K562 (cell line): ENCODE results near the gene ZDHHC5. TPM values are rescaled to one million over a fixed set of nuclear protein-coding genes. Genes with fewer than 3 reads are reported as not detected.

Experiments
- BCOR ChIP-seq: fragments of 450-650 bp; IDR thresholded peaks from 2 replicates; pipeline ENCODE4 v1.6.1; 2016
- CHD1 ChIP-seq: fragments of 200-600 bp; sonication (generic); IDR thresholded peaks from one replicate; pipeline ENCODE4 v1.6.1; 2012; ENCODE audit warnings: mild to moderate bottlenecking, moderate library complexity, low read length, inconsistent platforms
- CSDE1 ChIP-seq, 2 experiments: fragments of 450-650 bp; IDR thresholded peaks; 2 replicates each; pipeline ENCODE4 v1.6.1; 2016; ENCODE audit warnings: mild to moderate bottlenecking in 1 of 2
- GABPA ChIP-seq: fragments of 200-800 bp; sonication (Bioruptor generic); conservative IDR thresholded peaks from 2 replicates; pipeline ENCODE4 v1.6.1; 2016; ENCODE audit warnings: low read depth, missing genetic modification characterization, missing compliant biosample characterization
- KAT2B ChIP-seq: IDR thresholded peaks from one replicate; pipeline ENCODE4 v1.6.1; 2012; ENCODE audit warnings: low read depth, mild to moderate bottlenecking, control low read depth, inconsistent platforms, low read length, moderate library complexity
- MAFK ChIP-seq: IDR thresholded peaks from 2 replicates; pipeline ENCODE4 v1.6.1; 2011; ENCODE audit warnings: low read length, improper control_type of control experiment
- PHF20 ChIP-seq: fragments of 450-650 bp; IDR thresholded peaks from 2 replicates; pipeline ENCODE4 v1.6.1; 2018; ENCODE audit not compliant: partially characterized antibody
- POLR2B ChIP-seq: fragments of 450-650 bp; IDR thresholded peaks from 2 replicates; pipeline ENCODE4 v1.6.1; 2018; ENCODE audit warnings: low read depth; ENCODE audit not compliant: partially characterized antibody
- SIRT6 ChIP-seq: IDR thresholded peaks from one replicate; pipeline ENCODE4 v1.6.1; 2012; ENCODE audit warnings: low read depth, mild to moderate bottlenecking, control low read depth, inconsistent platforms, low read length, moderate library complexity
- SOX6 ChIP-seq: fragments of 450-650 bp; IDR thresholded peaks from 2 replicates; pipeline ENCODE4 v1.6.1; 2014; ENCODE audit warnings: mild to moderate bottlenecking
- VEZF1 ChIP-seq: fragments of 200-800 bp; sonication (Bioruptor generic); IDR thresholded peaks from 2 replicates; pipeline ENCODE4 v1.6.1; 2017; ENCODE audit warnings: missing genetic modification characterization, missing compliant biosample characterization
- ZNF124 ChIP-seq: sonication (generic); formaldehyde crosslinking; IDR thresholded peaks from 2 replicates; pipeline ENCODE4 v1.8.1; 2022; ENCODE audit warnings: missing genetic modification reagents
- ZNF445 ChIP-seq: fragments of 250-450 bp; sonication (Bioruptor Pico); IDR thresholded peaks from 2 replicates; pipeline ENCODE4 v1.4.0; 2020; ENCODE audit warnings: low read depth, mild to moderate bottlenecking, moderate library complexity
- polyA plus RNA-seq, 8 experiments: library from polyadenylated mRNA; depleted of rRNA in 4 of 8; stranded (reverse) in 5 of 8; unstranded in 3 of 8; fragments of >200 nt; fragmentation: Nextera tagmentation in 2 of 8; fragmentation: Illumina TruSeq in 1 of 8; extraction: Ambion mirVana in 2 of 8; extraction: Trizol in 1 of 8; gene quantifications; 2 replicates each; pipeline versions ENCODE4 v1.2.1 to v1.2.3, GENCODE V29; 2011 to 2014; ENCODE audit warnings: inconsistent platforms in 1 of 8, missing spikeins in 1 of 8
- total RNA-seq, 7 experiments: library from RNA; depleted of rRNA in 6 of 7; stranded (reverse); fragments of >200 nt in 6 of 7; fragmentation: Illumina TruSeq in 2 of 7; extraction: Trizol in 2 of 7; gene quantifications; 2 replicates each; pipeline versions ENCODE4 v1.2.1 to v1.2.3, GENCODE V29; 2011 to 2021; ENCODE audit warnings: low replicate concordance in 1 of 7
- TF ChIP-seq, protein P1 (sequence below): fragments of 450-650 bp; IDR thresholded peaks from 2 replicates; pipeline ENCODE4 v1.7.1; 2018; ENCODE audit warnings: mild to moderate bottlenecking, low read depth; ENCODE audit not compliant: partially characterized antibody
- TF ChIP-seq, protein P2 (sequence below): fragments of 450-650 bp; formaldehyde crosslinking; IDR thresholded peaks from 2 replicates; pipeline ENCODE4 v1.4.0; 2020; ENCODE audit warnings: mild to moderate bottlenecking, moderate library complexity
- TF ChIP-seq, protein P3 (sequence below): fragments of 250-450 bp; sonication (Bioruptor Pico); IDR thresholded peaks from 2 replicates; pipeline ENCODE4 v1.5.0; 2021; ENCODE audit warnings: mild to moderate bottlenecking, borderline replicate concordance
- TF ChIP-seq, protein P4 (sequence below), 2 experiments: fragments of 450-650 bp in 1 of 2; sonication (generic) in 1 of 2; formaldehyde crosslinking in 1 of 2; IDR thresholded peaks in 1 of 2; conservative IDR thresholded peaks in 1 of 2; 2 replicates each; pipeline versions ENCODE4 v1.6.1 to v1.8.1; 2016 to 2023; ENCODE audit warnings: mild to moderate bottlenecking in 2 of 2, moderate library complexity in 2 of 2, inconsistent platforms in 1 of 2, missing genetic modification reagents in 1 of 2

The ZDHHC5 gene
- total and polyA plus RNA-seq, 9 of the 15 experiments (the other 6 are each of a cell fraction or from before 2014, with no cell fraction given), result 3.8 to 64.2 (median 35.9) TPM

DNA sequence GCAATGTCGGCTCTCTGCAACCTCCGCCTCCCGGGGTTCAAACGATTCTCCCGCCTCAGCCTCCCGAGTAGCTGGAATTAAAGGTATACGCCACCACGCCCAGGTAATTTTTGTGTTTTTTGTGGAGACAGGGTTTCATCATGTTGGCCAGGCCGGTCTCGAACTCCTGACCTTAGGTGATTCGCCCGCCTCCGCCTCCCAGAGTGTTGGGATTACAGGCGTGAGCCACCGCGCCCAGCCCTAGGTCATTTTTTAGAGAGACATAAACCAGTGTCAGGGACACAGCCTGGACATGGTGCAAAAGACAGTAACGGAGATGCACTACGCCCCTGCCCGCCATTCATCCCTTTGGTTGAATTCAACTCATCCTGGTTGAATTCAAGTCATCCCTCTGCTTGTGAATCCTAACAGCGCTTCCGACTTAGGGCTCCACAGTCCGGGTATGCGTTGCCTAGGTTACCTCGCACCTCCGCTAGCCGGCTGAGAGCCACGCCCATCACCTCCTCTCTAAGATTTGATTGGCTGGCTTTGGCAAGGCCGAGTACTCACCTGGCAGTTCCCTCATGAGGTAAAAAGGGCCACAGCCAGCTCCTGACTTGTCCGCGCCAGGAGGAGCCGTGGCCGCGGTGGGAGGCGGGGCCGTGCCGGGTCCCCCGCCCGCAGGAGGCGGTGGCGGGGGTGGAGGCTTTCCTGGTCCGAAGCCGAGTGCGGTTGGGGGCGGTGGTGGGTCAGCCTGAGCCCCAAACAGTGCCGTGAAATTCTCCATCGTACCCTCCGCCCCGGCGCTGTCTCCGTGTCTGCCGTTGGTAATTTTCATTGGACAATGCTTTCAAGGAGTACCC, 43.7 kb downstream of the ZDHHC5 start, which contains the start of gene MED19 (continued):
- no peak for TF ChIP-seq PHF20
- TF ChIP-seq, protein P1, sequence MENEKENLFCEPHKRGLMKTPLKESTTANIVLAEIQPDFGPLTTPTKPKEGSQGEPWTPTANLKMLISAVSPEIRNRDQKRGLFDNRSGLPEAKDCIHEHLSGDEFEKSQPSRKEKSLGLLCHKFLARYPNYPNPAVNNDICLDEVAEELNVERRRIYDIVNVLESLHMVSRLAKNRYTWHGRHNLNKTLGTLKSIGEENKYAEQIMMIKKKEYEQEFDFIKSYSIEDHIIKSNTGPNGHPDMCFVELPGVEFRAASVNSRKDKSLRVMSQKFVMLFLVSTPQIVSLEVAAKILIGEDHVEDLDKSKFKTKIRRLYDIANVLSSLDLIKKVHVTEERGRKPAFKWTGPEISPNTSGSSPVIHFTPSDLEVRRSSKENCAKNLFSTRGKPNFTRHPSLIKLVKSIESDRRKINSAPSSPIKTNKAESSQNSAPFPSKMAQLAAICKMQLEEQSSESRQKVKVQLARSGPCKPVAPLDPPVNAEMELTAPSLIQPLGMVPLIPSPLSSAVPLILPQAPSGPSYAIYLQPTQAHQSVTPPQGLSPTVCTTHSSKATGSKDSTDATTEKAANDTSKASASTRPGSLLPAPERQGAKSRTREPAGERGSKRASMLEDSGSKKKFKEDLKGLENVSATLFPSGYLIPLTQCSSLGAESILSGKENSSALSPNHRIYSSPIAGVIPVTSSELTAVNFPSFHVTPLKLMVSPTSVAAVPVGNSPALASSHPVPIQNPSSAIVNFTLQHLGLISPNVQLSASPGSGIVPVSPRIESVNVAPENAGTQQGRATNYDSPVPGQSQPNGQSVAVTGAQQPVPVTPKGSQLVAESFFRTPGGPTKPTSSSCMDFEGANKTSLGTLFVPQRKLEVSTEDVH, result no peak
- TF ChIP-seq POLR2B, result peak; percentile 24
- peak; percentile 40; the same call in 1 of the 2 replicates for TF ChIP-seq SOX6
- peak in 1 of 2 experiments; percentile 72; a peak in 2 of 4 replicates for TF ChIP-seq CSDE1 (IDR thresholded peaks at IDR 0.05)
- no peak for TF ChIP-seq MAFK
- TF ChIP-seq SIRT6, result no peak
- no peak for TF ChIP-seq ZNF124 (CRISPR knock-in tag)
- no peak for TF ChIP-seq KAT2B
- TF ChIP-seq CHD1, result no peak
- TF ChIP-seq, protein P2, sequence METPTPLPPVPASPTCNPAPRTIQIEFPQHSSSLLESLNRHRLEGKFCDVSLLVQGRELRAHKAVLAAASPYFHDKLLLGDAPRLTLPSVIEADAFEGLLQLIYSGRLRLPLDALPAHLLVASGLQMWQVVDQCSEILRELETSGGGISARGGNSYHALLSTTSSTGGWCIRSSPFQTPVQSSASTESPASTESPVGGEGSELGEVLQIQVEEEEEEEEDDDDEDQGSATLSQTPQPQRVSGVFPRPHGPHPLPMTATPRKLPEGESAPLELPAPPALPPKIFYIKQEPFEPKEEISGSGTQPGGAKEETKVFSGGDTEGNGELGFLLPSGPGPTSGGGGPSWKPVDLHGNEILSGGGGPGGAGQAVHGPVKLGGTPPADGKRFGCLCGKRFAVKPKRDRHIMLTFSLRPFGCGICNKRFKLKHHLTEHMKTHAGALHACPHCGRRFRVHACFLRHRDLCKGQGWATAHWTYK (CRISPR knock-in tag), result no peak
- peak; percentile 51; the same call in 1 of the 2 replicates for TF ChIP-seq BCOR
- 0 out of 2 replicates have a peak, but pooled peaks have one; percentile 83 for TF ChIP-seq GABPA
- TF ChIP-seq ZNF445 (CRISPR knock-in tag), result no peak
- TF ChIP-seq, protein P3, sequence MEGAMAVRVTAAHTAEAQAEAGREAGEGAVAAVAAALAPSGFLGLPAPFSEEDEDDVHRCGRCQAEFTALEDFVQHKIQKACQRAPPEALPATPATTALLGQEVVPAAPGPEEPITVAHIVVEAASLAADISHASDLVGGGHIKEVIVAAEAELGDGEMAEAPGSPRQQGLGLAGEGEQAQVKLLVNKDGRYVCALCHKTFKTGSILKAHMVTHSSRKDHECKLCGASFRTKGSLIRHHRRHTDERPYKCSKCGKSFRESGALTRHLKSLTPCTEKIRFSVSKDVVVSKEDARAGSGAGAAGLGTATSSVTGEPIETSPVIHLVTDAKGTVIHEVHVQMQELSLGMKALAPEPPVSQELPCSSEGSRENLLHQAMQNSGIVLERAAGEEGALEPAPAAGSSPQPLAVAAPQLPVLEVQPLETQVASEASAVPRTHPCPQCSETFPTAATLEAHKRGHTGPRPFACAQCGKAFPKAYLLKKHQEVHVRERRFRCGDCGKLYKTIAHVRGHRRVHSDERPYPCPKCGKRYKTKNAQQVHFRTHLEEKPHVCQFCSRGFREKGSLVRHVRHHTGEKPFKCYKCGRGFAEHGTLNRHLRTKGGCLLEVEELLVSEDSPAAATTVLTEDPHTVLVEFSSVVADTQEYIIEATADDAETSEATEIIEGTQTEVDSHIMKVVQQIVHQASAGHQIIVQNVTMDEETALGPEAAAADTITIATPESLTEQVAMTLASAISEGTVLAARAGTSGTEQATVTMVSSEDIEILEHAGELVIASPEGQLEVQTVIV (CRISPR knock-in tag), result no peak
- TF ChIP-seq, protein P4, sequence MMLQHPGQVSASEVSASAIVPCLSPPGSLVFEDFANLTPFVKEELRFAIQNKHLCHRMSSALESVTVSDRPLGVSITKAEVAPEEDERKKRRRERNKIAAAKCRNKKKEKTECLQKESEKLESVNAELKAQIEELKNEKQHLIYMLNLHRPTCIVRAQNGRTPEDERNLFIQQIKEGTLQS (IDR thresholded peaks at IDR 0.05), result no peak
- TF ChIP-seq, protein P4 (CRISPR knock-in tag; conservative IDR thresholded peaks at IDR 0.05), result no peak
- no peak for TF ChIP-seq VEZF1 (CRISPR knock-in tag)
